ENCODE measurements around the gene CXCL8. TPM values are rescaled to one million over a fixed set of nuclear protein-coding genes. Genes with fewer than 3 reads are reported as not detected.

The CXCL8 gene
- total RNA-seq, 1 donor from 2014 or later, result not detected

DNA sequence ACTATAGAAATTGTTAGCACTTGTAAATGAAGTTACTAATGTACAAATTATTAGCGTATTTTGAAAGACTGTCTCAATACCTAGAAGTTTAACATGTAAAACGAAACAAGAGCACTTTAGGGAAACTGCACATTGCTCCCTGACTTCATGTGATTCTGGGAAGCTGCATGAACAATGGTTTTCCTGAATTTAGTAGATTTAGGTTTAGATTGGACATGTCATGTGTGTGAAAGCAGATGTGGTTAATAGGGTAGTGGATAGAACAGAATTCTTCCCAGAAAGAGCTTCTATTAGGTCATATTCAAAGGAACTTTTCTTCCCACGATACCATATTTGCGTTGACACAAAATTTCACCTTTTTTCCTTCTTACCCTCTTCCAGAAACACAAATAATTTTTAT lies 14.9 kb upstream of the CXCL8 start:
- intact Hi-C loops (cut with DNase I), result loop anchor here (5.0 kb wide), 1 partner anchor 63 kb away; no protein-coding TSS in a partner anchor
- Histone ChIP-seq H3K36me3 (no peaks in the 10 kb centered on the region), H3K27ac (no peak overlapping the region), H3K27me3 (no peaks in the 10 kb centered on the region), H3K4me3 (no peak overlapping the region), H3K4me1 (no peaks in the 10 kb centered on the region), H3K9me3 (no peaks in the 10 kb centered on the region)
- TF ChIP-seq CTCF (IDR thresholded peaks at IDR 0.05), result no peak
- DNase-seq (ENCODE audit: low spot score in 2 of 2), result no peak

GRCh38 chr4:73725985-73726384 lies 14.4 kb upstream of the CXCL8 start:
- Histone ChIP-seq H3K9me3 (no peaks in the 10 kb centered on the region), H3K27me3 (no peaks in the 10 kb centered on the region), H3K4me1 (no peaks in the 10 kb centered on the region), H3K4me3 (no peak overlapping the region), H3K27ac (no peak overlapping the region), H3K36me3 (no peaks in the 10 kb centered on the region)
- TF ChIP-seq CTCF (IDR thresholded peaks at IDR 0.05), result no peak
- intact Hi-C loops (cut with DNase I), result loop anchor here (5.0 kb wide), 1 partner anchor 64 kb away; no protein-coding TSS in a partner anchor
- no peak for DNase-seq (ENCODE audit: low spot score in 2 of 2)

DNA sequence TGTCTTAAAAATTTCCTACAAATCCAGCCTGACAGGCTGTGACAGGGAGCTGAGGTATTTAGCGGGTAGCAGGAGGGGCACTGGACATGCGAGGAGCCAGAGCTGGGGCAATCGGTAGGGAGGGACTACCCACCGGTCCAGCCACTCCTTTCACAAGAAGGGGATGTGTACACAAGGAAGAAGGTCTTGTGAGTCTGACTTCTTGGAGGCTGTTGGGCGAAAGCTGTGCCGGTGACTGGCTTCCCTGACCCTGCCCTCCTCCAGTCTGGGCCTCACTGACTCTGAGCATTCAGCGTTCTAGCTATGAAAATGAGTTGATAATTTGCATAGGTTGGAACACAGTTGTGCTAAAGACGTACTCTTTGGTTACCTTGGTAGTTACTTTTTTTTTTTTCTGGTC lies 12.7 kb upstream of the CXCL8 start:
- H3K27me3 ChIP-seq, result no peaks in the 10 kb centered on the region
- H3K9me3 ChIP-seq, result no peaks in the 10 kb centered on the region
- no peak for TF ChIP-seq CTCF (IDR thresholded peaks at IDR 0.05)
- no peaks in the 10 kb centered on the region for H3K36me3 ChIP-seq
- no peak overlapping the region for H3K4me3 ChIP-seq
- DNase-seq (ENCODE audit: low spot score in 2 of 2), result no peak
- intact Hi-C loops (cut with DNase I), result loop anchor here (2.0 to 5.0 kb wide), 2 partner anchors 65 to 407 kb away; no protein-coding TSS in a partner anchor
- no peaks in the 10 kb centered on the region for H3K4me1 ChIP-seq
- no peak overlapping the region for H3K27ac ChIP-seq

- no peaks in the 10 kb centered on the region for H3K9me3 ChIP-seq
- no peak overlapping the region for H3K4me3 ChIP-seq
- no peaks in the 10 kb centered on the region for H3K4me1 ChIP-seq
- no peaks in the 10 kb centered on the region for H3K36me3 ChIP-seq
- H3K27me3 ChIP-seq, result no peaks in the 10 kb centered on the region
- H3K27ac ChIP-seq, result no peak overlapping the region
- DNase-seq (ENCODE audit: low spot score in 2 of 2), result no peak
- intact Hi-C loops (cut with DNase I), result loop anchor here (2.0 to 5.0 kb wide), 2 partner anchors 66 to 407 kb away; no protein-coding TSS in a partner anchor
- TF ChIP-seq CTCF (IDR thresholded peaks at IDR 0.05), result no peak
Measured at GRCh38 chr4:73728091-73728741, 12.2 kb upstream of the CXCL8 start.

- Histone ChIP-seq H3K27ac (no peak overlapping the region), H3K36me3 (no peaks in the 10 kb centered on the region), H3K4me3 (no peak overlapping the region), H3K4me1 (no peaks in the 10 kb centered on the region), H3K9me3 (no peaks in the 10 kb centered on the region), H3K27me3 (no peaks in the 10 kb centered on the region)
- intact Hi-C loops (cut with DNase I), result loop anchor here (2.0 to 5.0 kb wide), 3 partner anchors 67 to 405 kb away; no protein-coding TSS in a partner anchor
- DNase-seq (ENCODE audit: low spot score in 2 of 2), result peak in 1 of 2 donors; percentile 87
- peak; percentile 58 to 77 (median 74) for TF ChIP-seq CTCF (IDR thresholded peaks at IDR 0.05)
Measured at GRCh38 chr4:73729534-73730165, 10.7 kb upstream of the CXCL8 start.

Data from ascending aorta (tissue), 2 donors.